Islet of Langerhans (tissue), 1 donor: ENCODE results near the gene F2RL1.
"Not testable (repeated sequence)": the region's sequence is repeated elsewhere in the genome, so short reads cannot be mapped to it uniquely, and the experiment has no call there.

Experiments
- FAIRE-seq: peaks from one replicate; lab custom pipeline; 2011; peaks lifted over from hg19 to GRCh38; lab: Jason Lieb, UNC

Gene F2RL1

DNA sequence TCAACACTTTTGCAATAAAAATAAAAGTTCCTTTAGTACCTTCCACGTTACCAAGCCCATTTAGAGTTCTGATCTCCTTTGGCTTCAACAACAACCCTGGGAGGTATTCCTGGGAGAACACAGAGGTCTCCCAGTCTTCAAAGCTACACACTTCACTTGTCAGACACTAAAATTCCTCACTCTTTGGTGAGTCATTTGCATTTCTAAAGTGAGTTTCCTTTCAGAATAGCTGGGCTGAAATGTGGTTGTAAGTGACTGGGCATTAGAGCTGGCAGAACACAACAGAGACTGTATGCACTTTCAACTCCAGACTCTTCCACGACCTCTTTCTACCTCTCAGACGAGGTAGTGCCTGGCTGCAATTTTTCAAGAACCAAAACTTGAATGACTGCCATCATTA, 11.5 kb upstream of the F2RL1 start:
- no peak for FAIRE-seq

DNA sequence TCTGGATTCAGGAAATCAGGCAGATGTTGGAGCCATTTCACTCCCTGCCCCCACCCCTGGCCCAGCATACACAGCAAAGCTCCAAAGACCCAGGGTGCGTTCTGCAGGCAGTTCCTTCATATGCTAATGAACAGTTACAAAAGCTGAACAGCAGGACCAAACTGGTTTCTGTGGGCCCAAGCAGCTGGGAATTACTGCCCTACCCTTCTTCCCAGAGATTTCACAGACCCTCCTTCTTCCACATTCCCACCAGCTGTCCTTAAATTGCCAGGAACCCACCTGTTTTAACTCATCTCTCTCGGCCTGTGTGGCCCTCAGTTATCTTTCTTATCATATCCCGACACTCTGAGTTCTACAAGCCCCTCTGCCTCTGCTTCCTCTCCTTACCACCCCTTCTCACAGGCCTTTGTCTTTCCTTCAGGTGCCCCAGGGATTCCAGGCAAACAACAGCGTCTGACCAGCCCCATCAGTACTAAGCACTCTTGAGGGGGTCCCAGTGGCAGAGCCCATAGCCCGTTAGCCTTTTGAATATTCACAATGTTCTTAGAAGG, 10.6 kb upstream of the F2RL1 start:
- no peak for FAIRE-seq

DNA sequence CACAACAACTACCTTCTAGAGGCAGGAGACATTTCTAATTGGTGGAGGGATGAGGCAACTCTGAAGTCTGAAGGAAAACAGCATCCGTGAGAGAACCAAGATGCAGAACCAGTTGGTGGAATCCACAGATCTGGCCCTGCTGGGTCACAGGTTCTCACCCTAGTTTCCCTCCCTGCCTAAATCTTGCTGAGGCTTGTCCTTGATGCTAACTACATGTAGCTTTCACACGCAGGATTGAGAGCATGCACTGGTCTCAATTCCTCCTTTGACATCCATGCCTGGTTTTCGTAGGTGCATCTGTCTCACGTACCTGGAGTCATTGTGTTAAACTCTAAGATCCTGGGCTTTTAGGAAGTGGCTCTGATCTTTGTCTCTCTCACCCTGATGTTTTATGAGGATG, 9.7 kb upstream of the F2RL1 start:
- FAIRE-seq = no peak

DNA sequence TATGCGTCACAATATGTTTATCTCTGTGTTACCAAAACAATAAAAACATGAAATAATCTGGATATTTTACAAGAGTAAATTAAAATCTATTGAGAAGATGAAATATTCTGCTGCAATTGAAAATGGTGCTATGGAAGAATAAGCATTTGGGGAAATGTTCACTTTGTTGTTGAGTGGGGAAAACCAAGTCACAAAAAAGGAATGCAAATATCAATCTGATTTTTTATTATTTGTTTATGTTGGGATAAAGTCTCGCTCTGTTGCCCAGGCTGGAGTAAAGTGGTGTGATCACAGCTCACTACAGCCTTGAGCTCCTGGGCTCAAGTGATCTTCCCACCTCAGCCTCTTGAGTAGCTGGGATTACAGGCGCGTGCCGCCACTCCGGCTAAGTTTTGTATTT, 8.6 kb upstream of the F2RL1 start:
- FAIRE-seq = no peak

DNA sequence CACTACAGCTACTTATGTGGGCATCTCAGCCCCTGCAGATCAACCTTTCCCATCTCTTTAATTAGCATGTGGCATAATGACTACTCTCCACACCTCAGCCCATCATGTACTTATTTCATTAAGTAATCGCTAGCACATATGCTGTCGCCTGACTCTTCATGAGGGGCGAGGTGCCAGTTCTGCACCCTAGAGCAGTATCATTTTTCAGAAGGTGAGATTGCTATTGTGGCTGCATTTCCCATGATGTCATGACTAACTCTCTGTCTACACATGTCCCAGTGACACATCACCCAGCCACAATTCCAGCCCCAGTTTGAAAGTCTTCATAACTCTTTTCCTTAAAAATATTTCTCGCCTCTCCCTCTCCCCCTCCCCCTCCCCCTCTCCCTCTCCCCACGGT, 7.6 kb upstream of the F2RL1 start:
- no peak for FAIRE-seq

DNA sequence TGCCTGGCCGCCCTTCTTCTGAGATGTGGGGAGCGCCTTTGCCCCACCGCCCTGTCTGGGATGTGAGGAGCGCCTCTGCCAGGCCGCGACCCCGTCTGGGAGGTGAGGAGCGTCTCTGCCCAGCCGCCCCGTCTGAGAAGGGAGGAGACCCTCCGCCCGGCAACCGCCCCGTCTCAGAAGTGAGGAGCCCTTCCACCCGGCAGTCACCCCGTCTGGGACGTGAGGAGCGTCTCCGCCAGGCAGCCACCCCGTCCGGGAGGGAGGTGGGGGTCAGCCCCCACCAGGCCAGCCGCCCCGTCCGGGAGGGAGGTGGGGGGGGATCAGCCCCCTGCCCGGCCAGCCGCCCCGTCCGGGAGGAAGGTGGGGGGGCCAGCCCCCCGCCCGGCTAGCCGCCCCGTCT, 6.6 kb upstream of the F2RL1 start:
- FAIRE-seq = not testable (repeated sequence)

DNA sequence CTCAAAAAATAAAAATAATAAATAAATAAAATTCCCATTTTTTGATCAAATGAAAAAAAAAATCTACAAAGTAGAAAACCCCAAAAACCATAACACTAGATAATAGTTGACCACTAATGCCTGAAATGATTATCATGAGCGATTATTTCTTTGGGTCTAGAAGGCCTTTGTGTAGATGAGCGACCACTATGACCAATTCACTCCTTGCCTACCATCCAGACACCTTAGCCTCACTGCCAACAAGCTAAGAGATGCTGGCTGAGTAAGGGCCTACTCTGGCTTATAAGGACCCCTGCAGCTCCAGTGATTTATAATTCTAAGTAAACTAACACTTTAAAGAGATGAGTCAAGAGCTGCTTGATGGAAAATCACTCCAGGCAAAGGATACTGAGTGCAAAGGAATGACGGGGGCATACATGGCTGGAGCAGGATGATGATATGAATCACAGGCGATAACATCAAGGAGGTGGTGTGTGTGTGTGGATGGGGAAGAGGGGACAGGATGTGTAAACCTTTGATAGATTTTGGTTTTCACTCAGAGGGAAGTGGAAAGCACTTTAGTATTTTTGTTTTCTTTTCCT, 4.8 kb upstream of the F2RL1 start:
- no peak for FAIRE-seq

DNA sequence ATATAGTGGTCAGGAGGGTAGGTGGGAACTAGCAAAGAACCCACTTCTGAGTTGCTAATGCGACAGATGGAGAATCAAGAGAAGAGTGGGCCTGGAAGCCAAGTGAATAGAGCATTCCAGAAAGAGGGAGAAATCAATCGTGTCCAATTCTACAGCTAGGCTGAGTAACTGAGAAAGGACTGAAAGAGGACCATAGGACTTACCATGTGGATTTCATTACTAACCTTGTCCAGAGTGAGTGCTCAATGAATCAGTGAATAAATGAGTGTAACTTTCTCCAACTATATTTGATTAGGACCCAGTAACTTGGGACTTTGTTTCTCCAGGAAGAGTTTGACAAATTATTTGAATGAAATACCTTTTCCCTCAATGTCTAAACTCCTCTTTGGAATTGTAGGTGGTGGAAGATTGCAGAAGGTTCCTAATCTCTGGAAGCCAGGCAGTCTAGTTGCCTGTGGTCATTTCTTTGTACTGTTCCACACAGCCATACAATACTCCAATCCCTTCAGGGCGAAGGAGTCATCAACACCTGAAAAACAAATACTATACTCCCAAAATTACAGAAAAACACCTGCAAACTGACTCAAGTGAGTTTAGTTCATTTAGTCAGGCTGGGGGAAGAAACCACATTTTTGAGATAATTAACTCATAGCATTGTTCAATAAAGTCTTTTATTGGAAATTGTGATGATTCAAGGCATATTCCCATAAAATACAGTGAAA, 2.6 kb upstream of the F2RL1 start:
- no peak for FAIRE-seq

DNA sequence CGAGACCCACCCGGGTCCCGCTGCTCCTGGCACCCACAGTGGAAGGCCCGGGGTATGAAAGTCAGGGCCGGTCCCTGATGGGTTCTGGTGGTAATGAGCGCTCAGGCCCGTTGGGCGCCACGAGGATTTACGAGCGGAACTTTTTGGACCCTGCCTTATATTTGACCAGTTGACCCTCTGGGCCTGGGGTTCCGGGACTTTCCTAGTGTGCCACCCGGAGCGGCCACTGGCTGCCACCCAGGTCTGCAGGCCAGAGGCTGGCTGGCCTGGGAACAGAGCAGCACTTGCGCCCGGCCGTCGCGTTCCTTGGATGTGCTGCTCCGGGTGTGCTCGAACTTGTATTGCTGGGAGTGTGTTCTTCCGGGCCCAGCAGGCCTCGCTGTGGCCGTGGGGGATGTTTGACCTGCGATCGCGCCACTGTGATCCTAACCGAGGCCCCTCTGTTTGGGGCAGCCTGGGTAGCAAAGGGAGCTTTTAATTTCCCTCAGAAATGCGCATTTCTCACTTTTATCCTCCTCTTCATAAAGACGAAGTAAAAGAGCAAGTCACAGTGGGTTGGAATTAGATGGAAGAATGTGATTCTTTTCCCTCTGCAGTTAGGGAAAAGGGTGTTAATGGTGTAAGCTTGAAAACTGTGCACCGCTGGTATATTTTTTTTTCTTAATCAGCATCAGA, 1.2 kb downstream of the F2RL1 start:
- FAIRE-seq = no peak

DNA sequence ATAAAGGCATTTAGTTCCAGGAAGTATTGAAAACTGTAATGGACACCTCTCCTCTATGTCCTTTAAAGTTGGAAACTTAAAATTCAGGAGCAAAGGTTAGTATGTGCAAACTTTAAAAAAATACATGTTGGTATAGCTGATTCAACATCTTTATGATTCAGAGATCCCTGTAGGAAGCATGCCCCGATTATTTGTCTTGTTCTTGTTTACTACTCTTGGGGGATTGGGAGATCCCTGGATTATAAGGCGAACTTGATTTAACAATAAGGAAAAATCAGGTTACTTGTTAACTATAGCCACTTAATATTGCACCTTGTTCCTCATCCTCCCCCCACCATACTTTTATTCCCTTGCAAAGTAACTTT, 1.7 kb downstream of the F2RL1 start:
- no peak for FAIRE-seq

DNA sequence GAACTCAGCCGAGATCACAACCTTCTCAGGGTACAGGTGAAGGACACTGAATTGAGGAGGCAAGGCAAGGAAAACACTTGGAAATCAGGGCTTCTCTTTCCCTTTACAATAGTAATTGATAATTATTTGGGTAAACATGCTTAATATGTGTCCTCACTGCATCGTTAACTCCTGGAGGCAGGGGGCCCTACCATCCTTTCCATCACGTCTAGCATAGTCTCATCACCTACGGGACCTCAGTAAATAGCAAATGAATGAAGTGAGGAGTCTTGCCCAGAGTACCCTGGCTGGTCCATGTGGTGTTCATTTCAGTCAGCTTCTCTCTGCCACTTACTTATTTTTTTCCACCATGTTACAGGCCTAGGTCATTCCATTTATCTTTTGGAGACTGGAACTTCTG, 2.3 kb downstream of the F2RL1 start:
- no peak for FAIRE-seq

DNA sequence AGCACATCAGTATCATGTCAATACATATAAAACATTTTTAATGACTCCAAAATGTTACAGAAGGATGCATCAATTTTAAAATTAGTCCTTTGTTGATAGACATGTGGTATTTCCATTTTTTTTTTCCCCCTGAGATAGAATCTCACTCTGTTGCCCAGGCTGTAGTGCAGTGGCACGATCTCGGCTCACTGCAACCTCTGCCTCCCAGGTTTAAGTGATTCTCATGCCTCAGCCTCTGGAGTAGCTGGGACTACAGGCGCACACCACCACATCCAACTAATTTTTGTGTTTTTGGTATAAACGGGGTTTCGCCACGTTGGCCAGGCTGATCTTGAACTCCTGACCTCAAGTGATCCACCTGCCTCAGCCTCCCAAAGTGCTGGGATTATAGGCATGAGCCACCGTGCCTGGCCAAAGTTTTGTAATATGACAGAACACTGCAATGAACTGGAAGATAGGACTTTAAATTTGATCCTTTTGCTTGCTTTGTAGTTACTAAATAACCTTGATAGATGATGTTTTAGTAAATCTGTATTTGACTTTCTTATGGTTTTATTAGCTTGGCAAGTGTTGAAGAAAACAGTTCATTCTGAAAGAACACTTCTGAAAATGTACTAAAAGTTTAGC, 3.4 kb downstream of the F2RL1 start:
- not testable (repeated sequence) for FAIRE-seq

DNA sequence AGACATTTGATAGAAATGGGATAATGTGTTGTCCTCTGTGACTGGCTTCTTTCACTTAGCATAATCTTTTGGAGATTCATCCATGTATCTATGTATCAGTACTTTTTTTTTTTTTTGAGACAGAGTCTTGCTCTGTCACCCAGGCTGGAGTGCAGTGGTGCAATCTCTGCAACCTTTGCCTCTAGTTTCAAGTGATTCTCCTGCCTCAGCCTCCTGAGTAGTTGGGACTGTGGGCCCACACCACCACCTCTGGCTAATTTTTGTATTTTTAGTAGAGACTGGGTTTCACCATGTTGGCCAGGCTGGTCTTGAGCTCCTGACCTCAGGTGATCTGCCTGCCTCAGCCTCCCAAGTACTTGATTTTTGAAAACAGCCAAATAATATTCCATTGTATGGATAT, 7.6 kb downstream of the F2RL1 start:
- not testable (repeated sequence) for FAIRE-seq

DNA sequence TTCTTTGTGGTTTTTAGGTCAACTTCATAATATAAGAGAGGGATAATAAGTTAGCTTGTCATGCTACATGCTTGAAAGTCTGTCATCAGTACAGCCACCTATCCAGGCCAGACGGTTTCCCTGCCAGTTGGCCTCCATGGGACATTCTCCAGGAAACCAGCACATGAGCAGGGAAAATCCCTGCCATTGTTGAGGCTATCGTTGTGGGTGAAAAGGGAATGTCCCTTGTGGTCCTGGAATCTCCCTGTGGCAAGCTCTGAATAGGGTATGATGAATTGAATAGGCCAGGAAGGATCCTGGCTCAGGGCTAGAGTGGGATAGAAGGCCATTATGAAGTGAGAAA, 12.3 kb downstream of the F2RL1 start:
- FAIRE-seq = no peak

DNA sequence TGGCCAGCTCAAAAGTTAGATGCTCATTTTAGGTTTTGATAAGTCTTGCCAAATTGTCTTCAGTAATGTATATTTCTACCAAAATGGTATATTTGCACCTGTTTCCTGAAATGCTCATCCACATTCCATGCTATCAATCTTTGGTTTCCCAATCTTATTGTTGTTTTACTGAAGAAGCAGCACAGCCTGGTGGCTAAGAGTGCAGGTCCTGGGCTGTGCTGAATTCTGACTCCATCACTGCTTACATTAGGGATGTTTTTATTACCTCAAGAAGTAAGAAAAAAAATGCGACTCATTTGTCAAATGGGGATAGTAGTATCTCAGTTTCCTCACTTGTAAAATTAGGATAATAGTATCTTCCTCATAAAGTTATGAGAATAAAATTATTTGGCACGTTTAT, 17.4 kb downstream of the F2RL1 start:
- FAIRE-seq = no peak

DNA sequence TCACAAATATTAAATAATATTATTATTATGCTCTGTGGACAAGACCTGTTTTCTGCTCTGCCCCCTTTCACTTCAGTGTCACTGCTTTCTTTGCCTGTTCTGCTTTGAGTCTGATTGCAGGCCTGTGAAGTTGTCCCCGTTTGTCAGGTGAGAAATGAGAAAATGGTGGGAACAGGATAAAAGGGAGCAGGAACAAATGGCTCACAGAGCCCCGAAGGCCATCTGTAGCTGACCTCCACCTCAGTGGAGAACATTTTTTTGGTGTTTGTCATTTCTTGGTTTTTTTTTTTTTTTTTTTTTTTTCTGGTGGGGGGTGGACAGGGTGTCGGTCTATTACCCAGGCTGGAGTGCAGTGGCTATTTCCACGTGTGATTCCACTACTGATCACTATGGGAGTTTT, 17.8 kb downstream of the F2RL1 start:
- FAIRE-seq = no peak

DNA sequence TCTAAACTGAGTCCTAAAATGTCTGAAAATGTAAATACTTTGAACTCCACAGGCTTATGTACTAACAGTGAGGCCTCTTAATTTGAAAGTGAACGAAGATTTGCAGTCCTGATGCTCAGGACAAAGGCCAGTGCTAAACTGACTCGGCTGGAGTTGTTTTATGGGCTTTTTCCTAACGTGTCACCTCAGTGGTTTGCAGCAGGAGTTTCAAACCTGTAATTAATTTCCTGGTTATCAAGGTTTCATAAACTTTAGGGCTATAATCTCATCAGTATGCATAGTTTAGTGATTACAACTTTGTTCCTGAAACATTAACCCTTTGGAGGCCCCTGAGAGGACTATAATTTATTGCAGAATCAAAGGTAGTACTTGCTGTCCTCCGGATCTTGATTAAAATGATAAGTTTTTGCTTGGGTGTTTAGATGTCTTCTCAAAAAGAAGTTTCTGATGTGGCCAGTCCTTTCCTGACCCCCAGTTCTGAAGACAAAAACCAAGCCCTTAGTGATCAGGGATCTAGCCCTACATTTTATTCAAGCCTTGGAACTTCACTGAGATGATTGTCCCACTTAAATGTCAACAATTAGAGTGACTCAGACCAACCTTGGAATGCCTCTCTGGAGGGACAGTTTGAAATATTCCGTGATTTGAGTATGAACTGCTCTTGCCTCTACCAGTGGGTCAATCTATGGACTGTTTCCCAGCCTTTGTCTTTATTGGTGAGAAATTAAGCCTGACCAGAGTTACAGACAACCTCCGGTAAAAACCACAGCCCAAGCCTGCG, 19.8 kb downstream of the F2RL1 start:
- FAIRE-seq = no peak

DNA sequence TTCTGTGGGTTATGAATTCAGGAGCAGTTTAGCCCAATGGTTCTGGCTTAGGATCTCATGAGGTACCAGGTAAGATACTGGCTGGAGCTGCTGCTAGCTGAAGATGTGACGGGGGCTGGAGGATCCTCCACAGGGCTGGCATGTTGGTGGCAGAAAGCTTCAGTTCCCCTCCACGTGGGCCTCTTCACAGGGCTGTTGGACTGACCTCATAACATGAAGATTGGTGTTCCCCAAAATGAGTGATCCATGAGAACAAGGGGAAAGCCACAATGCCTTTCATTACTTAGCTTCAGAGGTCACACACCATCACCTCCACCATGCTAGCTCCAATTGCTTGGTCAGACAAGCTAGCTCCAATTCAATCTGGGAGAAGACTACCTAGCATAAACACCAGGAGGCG, 22.5 kb downstream of the F2RL1 start:
- no peak for FAIRE-seq

DNA sequence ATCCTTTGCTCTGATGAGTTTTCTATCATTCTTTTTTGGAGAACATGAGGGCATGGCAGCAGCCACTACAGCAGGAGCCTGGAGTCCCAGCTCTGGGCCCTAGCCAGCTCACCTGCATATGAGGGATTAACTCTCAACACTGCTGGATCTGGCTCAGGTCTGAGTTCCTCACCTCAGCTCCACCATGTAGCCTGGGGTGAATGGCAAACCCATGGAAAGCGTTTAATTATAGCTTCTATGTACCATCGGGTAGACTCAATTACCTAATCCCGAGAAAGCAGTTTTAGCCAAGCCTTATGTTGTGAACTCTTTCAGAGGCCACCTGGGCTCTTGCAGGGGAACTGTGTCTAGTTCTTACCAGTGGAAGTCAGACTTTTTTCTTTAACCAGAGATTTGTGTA, 27.1 kb downstream of the F2RL1 start:
- no peak for FAIRE-seq

DNA sequence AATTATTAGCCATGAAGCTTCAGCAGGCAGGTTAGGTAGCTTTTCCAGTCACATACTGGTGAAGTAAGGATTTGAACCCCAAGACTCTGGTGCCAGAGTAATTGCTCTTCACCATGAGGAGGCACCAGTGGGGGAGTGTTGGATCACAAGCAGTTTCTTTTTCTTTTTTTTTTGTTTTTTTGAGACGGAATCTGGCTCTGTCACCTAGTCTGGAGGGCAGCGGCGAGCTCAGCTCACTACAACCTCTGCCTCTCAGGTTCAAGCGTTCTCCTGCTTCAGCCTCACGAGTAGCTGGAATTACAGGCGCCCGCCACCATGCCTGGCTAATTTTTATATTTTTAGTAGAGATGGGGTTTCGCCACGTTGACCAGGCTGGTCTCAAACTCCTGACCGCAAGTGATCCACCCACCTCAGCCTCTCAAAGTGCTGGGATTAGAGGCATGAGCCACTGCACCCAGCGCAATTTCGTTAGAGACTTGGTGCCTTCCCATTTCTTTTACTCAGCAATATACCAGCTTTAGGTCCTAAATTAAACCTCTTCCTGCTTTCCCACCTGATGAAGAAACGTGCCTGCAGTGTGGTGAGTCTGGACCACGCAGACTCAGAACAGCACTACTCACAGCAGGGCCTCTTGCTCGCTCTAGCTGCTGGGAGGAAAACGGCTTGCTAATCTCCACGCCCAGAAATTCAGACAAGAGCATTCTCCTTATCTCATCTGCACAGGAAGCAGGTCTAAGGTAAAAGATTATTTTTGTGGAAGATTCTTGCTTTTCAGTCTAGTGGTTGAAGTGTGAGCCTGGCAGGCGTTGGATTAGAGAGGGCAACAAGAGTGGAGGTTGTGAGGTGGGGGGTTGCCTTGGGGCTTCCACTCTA, 30.8 kb downstream of the F2RL1 start, which contains the start of gene S100Z:
TSS of gene S100Z (plus strand) at position 596 of the 873 bp plus-strand sequence. CDS start 25,346 bp downstream, outside the sequence.
- no peak for FAIRE-seq

DNA sequence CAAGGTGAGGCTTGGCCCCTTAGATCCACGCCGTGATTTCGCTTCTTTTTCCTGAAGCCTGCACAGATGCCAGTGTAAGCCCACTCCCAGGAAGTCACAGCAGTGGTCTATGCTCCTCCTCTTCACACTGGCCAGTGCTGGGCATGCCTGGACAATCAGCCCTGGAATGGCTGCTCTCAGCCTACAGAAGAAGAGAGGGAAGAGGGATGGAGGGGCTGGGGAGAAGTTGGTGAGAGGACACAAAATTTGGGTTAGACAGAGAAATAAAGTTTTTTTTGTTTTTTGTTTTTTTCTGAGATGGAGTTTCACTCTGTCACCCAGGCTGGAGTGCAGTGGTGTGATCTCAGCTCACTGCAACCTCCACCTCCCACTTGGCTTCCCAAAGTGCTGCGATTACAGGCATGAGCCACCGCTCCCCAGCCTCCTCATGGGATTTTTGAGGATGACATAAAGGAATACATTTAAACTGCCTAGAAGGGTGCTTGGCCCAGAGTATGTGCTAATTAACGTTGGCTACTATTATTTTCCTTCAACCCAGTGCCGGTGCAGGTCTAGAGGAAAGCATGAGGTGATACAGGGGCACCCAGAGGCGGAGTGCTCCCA, 31.8 kb downstream of the F2RL1 start:
- no peak for FAIRE-seq
